HepG2 (cell line): ENCODE data around the gene ATP6V0D1. TPM values are rescaled to one million over a fixed set of nuclear protein-coding genes. Genes with fewer than 3 reads are reported as not detected.
A peak's percentile ranks its signal among the peaks of the same experiment; 100 is the strongest.

Experiments
- CHCHD3 ChIP-seq: sonication (generic); formaldehyde crosslinking; IDR thresholded peaks from 2 replicates; pipeline ENCODE4 v1.8.0; 2022; ENCODE audit warnings: mild to moderate bottlenecking, missing genetic modification reagents, moderate library complexity
- HNF1B ChIP-seq: sonication (generic); formaldehyde crosslinking; IDR thresholded peaks from 2 replicates; pipeline ENCODE4 v1.5.1; 2020; ENCODE audit warnings: mild to moderate bottlenecking, moderate library complexity, missing genetic modification reagents
- NFATC3 ChIP-seq: sonication (generic); formaldehyde crosslinking; IDR thresholded peaks from 2 replicates; pipeline ENCODE4 v1.5.1; 2020; ENCODE audit warnings: mild to moderate bottlenecking, missing genetic modification reagents
- PRDM10 ChIP-seq: sonication (generic); formaldehyde crosslinking; IDR thresholded peaks from 2 replicates; pipeline ENCODE4 v1.4.0; 2020; ENCODE audit warnings: low read depth, missing genetic modification reagents
- SNAPC4 ChIP-seq: sonication (generic); formaldehyde crosslinking; IDR thresholded peaks from 2 replicates; pipeline ENCODE4 v1.4.0; 2020; ENCODE audit warnings: mild to moderate bottlenecking, missing genetic modification reagents
- XRCC5 ChIP-seq: fragments of 200-400 bp; formaldehyde crosslinking; optimal IDR thresholded peaks from 2 replicates; pipeline ENCODE3; 2017; ENCODE audit warnings: mild to moderate bottlenecking, low read length
- ZNF710 ChIP-seq: sonication (generic); formaldehyde crosslinking; IDR thresholded peaks from 2 replicates; pipeline ENCODE4 v1.5.0; 2020; ENCODE audit warnings: mild to moderate bottlenecking, missing genetic modification reagents, borderline replicate concordance
- ZSCAN29 ChIP-seq: sonication (generic); formaldehyde crosslinking; conservative IDR thresholded peaks from 2 replicates; pipeline ENCODE4 v1.4.0; 2020; ENCODE audit warnings: mild to moderate bottlenecking, missing genetic modification reagents
- polyA plus RNA-seq, 8 experiments: library from polyadenylated mRNA; depleted of rRNA in 3 of 8; stranded (reverse) in 7 of 8; unstranded in 1 of 8; fragments of >200 nt; fragmentation: Illumina TruSeq in 4 of 8; extraction: Trizol in 4 of 8; gene quantifications; 2 replicates each; pipeline versions ENCODE4 v1.2.1 to v1.2.3, GENCODE V29; 2011 to 2016; ENCODE audit warnings: low read depth in 4 of 8, missing spikeins in 1 of 8, mixed read lengths in 1 of 8; ENCODE audit not compliant: insufficient read depth in 1 of 8
- total RNA-seq, 5 experiments: library from RNA; depleted of rRNA; stranded (reverse); fragments of >200 nt; fragmentation: Illumina TruSeq; extraction: Trizol; gene quantifications; 2 replicates each; pipeline ENCODE4 v1.2.3, GENCODE V29; 2016; ENCODE audit warnings: low read depth in 1 of 5

The ATP6V0D1 gene
- total and polyA plus RNA-seq, 2 of the 13 experiments (the other 11 are each of a cell fraction or from before 2014, with no cell fraction given): 51.1 to 61.3 TPM

- TF ChIP-seq HNF1B (CRISPR knock-in tag) (peak; percentile 82; the same call in 1 of the 2 replicates), ZNF710 (CRISPR knock-in tag) (peak; percentile 87), NFATC3 (CRISPR knock-in tag) (no peak), PRDM10 (peak; percentile 26; the same call in 1 of the 2 replicates), SNAPC4 (CRISPR knock-in tag) (no peak), ZSCAN29 (CRISPR knock-in tag) (no peak), CHCHD3 (CRISPR knock-in tag) (no peak), XRCC5 (peak; percentile 85)
Observed at GRCh38 chr16:67445913-67446907, 34.7 kb downstream of the ATP6V0D1 start (continued).
